GM10266 (cell line): ENCODE data around the gene HAO2.
"Not testable (repeated sequence)": the region's sequence is repeated elsewhere in the genome, so short reads cannot be mapped to it uniquely, and the experiment has no call there.

Experiments
- DNase-seq: peaks from one replicate; pipeline ENCODE4 v3.0.0; 2012; ENCODE audit errors: extremely low spot score
- CTCF ChIP-seq: IDR thresholded peaks from 2 replicates; pipeline ENCODE4 v1.5.1; 2012; ENCODE audit warnings: mild to moderate bottlenecking, low read depth; ENCODE audit not compliant: control insufficient read depth, insufficient read depth; ENCODE audit errors: missing control alignments

HAO2 gene

GRCh38 chr1:119345398-119345797, 23.2 kb upstream of the HAO2 start:
- TF ChIP-seq CTCF: no peak
- no peak for DNase-seq

- no peak for TF ChIP-seq CTCF
- DNase-seq: peak; percentile 58
Observed at GRCh38 chr1:119347858-119348257, 20.7 kb upstream of the HAO2 start.

- TF ChIP-seq CTCF: no peak
- no peak for DNase-seq
Observed at GRCh38 chr1:119348941-119349340, 19.6 kb upstream of the HAO2 start.

- not testable (repeated sequence) for DNase-seq
Observed at GRCh38 chr1:119350866-119351265, 17.7 kb upstream of the HAO2 start.

GRCh38 chr1:119351997-119352396, 16.6 kb upstream of the HAO2 start:
- no peak for DNase-seq
- TF ChIP-seq CTCF: no peak

GRCh38 chr1:119353836-119354235, 14.7 kb upstream of the HAO2 start:
- no peak for DNase-seq
- TF ChIP-seq CTCF: no peak

- TF ChIP-seq CTCF: no peak
- no peak for DNase-seq
Observed at GRCh38 chr1:119358636-119359035, 9.9 kb upstream of the HAO2 start.

- no peak for DNase-seq
- TF ChIP-seq CTCF: no peak
Observed at GRCh38 chr1:119359730-119360129, 8.9 kb upstream of the HAO2 start.
